Measurements from ENCODE around the gene MAN2B1.

The MAN2B1 gene

DNA sequence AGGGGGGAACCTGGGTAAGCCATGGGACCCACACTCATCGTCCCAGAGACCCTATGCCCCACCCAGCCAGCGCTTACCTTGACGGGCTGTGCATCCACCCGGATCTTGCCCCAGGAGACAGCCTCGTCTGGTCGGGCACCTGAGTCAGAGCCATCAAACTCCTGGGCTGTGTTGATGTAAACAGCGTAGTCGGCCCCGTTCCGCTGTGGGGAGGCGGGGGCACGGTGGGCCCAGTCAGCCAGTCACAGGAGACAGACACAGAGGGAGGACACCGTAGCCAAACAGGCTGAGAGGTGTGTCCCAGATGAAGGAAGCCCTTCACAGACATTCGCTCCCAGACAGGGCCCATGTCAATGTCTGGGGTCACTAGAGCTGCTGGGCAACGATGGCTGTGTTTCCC is 9.4 kb upstream of the MAN2B1 start:
- TF ChIP-seq, protein P1, sequence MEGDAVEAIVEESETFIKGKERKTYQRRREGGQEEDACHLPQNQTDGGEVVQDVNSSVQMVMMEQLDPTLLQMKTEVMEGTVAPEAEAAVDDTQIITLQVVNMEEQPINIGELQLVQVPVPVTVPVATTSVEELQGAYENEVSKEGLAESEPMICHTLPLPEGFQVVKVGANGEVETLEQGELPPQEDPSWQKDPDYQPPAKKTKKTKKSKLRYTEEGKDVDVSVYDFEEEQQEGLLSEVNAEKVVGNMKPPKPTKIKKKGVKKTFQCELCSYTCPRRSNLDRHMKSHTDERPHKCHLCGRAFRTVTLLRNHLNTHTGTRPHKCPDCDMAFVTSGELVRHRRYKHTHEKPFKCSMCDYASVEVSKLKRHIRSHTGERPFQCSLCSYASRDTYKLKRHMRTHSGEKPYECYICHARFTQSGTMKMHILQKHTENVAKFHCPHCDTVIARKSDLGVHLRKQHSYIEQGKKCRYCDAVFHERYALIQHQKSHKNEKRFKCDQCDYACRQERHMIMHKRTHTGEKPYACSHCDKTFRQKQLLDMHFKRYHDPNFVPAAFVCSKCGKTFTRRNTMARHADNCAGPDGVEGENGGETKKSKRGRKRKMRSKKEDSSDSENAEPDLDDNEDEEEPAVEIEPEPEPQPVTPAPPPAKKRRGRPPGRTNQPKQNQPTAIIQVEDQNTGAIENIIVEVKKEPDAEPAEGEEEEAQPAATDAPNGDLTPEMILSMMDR (IDR thresholded peaks at IDR 0.05; ENCODE audit: borderline replicate concordance, insufficient read depth, low read depth, low read length), result no peak
- H3K4me3 ChIP-seq (ENCODE audit: low read depth, low read length), result no peak overlapping the region

DNA sequence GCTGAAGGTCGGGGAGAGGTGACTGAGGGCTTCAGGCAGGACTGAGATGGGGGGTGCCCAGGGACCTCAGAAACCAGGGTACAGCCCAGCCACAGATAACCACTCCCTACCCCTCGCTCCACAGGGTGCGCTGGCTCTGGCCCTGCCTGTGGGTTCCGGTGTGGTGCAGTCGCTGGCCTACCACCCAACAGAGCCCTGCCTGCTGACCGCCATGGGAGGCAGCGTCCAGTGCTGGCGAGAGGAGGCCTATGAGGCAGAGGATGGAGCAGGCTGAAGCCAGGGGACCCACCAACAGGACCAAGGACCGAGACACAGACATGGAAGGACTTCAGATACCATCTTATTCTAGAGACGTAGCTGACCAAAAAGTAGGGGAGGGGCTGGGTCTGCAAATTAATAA is 8.9 kb upstream of the MAN2B1 start:
- H3K4me3 ChIP-seq (ENCODE audit: low read depth, low read length), result no peak overlapping the region
- TF ChIP-seq, protein P1 (IDR thresholded peaks at IDR 0.05; ENCODE audit: borderline replicate concordance, insufficient read depth, low read depth, low read length), result no peak

DNA sequence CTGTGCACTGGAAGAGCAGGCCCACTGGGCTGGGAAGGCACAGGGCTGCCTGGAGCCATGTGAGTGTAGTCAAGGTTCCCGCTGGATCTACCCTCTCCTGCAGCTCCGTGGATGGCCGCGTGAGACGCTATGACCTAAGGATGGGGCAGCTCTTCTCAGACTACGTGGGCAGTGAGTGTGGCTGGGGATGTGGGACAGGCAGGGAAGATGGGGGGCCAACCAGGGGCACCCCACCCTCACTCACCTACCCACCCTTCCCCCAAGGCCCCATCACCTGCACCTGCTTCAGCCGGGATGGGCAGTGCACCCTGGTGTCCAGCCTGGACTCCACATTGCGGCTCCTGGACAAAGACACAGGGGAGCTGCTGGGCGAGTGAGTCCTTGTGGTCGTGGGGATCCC is 6.2 kb upstream of the MAN2B1 start:
- H3K4me3 ChIP-seq (ENCODE audit: low read depth, low read length), result no peak overlapping the region
- TF ChIP-seq, protein P1 (IDR thresholded peaks at IDR 0.05; ENCODE audit: borderline replicate concordance, insufficient read depth, low read depth, low read length), result no peak

DNA sequence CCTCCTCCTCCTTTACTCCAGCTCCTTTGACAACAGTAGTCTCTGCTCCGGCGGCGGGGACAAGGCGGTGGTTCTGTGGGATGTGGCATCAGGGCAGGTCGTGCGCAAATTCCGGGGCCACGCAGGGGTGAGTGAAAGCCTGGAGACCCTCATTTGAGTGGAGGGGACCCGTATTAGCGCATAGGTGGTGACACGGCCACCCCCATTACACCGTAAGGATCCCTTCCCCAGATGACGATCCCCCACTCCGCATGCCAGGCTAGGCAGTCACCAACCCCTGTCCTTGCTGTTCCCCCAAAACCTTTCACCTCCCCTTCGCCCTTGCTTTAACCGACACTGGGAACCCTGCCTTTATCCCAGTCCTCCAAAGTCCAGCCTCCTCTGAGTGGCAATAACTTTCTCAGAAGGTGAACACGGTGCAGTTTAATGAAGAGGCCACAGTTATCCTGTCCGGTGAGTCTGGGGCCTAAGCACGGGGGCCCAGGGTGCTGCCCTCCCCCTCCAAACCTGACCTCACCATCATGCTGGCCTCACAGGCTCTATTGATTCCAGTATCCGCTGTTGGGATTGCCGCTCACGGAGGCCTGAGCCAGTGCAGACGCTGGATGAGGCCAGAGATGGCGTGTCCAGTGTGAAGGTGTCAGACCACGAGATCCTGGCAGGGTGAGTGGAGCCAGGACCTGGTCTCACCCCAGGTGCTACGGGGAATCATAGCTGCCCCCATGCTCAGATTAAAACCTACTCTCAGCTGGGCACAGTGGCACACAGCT is 3.8 kb upstream of the MAN2B1 start:
- TF ChIP-seq, protein P1 (IDR thresholded peaks at IDR 0.05; ENCODE audit: borderline replicate concordance, insufficient read depth, low read depth, low read length), result no peak
- peak overlapping the region; percentile 85 for H3K4me3 ChIP-seq (ENCODE audit: low read depth, low read length)

DNA sequence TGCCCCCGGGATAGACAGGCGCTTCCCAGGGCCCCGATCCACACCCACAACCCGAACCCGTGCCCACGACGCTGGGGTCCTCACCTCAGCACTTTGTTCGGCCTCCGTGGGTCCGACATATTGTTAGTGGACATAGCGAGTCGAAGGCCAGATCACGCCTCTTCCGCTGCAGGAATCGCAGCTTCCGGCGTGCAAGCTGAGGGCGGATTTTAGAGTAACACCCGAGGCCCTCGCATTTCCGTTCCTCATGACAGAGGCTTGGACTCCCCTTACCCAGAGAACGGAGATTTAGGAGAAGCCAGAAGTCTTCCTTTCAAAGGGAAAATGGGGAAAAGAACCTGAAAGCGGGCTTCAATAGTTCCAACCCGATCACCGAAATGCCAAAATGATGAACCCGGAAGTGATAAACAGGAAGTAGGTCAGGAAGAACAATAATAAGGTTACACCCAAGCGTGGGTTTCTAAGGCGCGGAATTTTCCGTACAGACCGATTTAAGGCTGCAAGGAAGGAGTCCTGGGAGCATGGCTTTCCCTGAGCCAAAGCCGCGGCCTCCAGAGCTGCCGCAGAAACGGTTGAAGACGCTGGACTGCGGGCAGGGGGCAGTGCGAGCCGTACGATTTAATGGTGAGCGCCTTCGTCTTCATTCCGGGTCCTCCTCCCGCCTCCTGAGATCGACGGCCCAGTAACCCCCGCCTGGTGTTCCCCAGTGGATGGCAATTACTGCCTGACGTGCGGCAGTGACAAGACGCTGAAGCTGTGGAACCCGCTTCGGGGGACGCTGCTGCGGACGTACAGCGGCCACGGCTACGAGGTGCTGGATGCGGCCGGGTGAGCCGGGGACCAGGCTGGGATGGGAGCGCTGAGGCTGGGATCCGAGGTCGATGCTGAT is 3.0 kb upstream of the MAN2B1 start:
- H3K4me3 ChIP-seq (ENCODE audit: low read depth, low read length), result peak overlapping the region; percentile 85
- TF ChIP-seq, protein P1 (IDR thresholded peaks at IDR 0.05; ENCODE audit: borderline replicate concordance, insufficient read depth, low read depth, low read length), result no peak

DNA sequence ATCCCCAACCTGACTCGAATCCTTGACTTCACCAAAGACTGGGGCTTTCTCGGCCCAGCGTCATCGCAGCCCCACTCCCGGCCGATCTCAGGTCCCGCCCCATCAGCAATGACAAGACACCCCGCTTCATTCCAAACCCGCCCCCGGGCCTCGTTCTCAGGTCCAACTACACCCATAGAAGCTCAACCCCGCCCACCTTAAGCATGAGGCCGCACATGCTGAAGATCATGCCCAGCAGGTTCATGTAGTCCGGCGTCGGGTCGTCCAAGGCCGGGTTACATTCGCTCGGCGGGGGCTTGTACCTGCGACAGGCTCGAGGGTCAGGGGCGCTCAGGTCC is 2.4 kb upstream of the MAN2B1 start:
- peak overlapping the region; percentile 85 for H3K4me3 ChIP-seq (ENCODE audit: low read depth, low read length)
- TF ChIP-seq, protein P1 (IDR thresholded peaks at IDR 0.05; ENCODE audit: borderline replicate concordance, insufficient read depth, low read depth, low read length), result no peak
